Thyroid gland (tissue), 4 donors: ENCODE data around the gene DNM1L. TPM values are rescaled to one million over a fixed set of nuclear protein-coding genes. Genes with fewer than 3 reads are reported as not detected.

ENCODE experiments used
- DNase-seq, 2 donors: peaks; one replicate each; pipeline ENCODE4 v3.0.0-alpha.2; 2019
- H3K27ac ChIP-seq, 3 donors: fragments of 200-600 bp; sonication (generic); 1 replicate in 2 of 3; 2 replicates in 1 of 3; pipeline ENCODE4 v1.5.1; 2016 to 2019; ENCODE audit warnings: mild to moderate bottlenecking in 1 of 3, moderate library complexity in 1 of 3
- H3K27me3 ChIP-seq: fragments of 200-600 bp; sonication (generic); one replicate; pipeline ENCODE4 v1.5.1; 2019
- H3K36me3 ChIP-seq, 2 donors: fragments of 200-600 bp; sonication (generic); one replicate each; pipeline ENCODE4 v1.5.1; 2016 to 2019
- H3K4me1 ChIP-seq, 2 donors: fragments of 200-600 bp; sonication (generic); one replicate each; pipeline ENCODE4 v1.5.1; 2017 to 2019
- H3K4me3 ChIP-seq, 3 donors: fragments of 200-600 bp; sonication (generic); replicated peaks in 1 of 3; 1 replicate in 2 of 3; 2 replicates in 1 of 3; pipeline ENCODE4 v1.5.1; 2016; ENCODE audit warnings: mild to moderate bottlenecking in 1 of 3
- H3K9me3 ChIP-seq: fragments of 200-600 bp; sonication (generic); one replicate; pipeline ENCODE4 v1.5.1; 2017
- POLR2A ChIP-seq, 2 donors: fragments of 450-650 bp; IDR thresholded peaks; one replicate each; pipeline ENCODE4 v1.6.1; 2017; ENCODE audit warnings: antibody characterized with exemption in 2 of 2, mild to moderate bottlenecking in 2 of 2, moderate library complexity in 1 of 2
- WGBS, 2 donors: methylation state at CpG; one replicate each; pipeline ENCODE4 v1.1.5; 2017; 5-methylcytosine and 5-hydroxymethylcytosine counted together
- intact Hi-C: fragments of 100-400 bp; cut with DNase I; formaldehyde crosslinking; loops from one replicate; pipeline ENCODE4 v1.15.1; 2023
- total RNA-seq, 4 donors: library from RNA; depleted of rRNA; stranded (reverse); fragments of >200 nt; gene quantifications; one replicate each; pipeline ENCODE4 v1.2.3, GENCODE V29; 2016
- TF ChIP-seq, protein P1 (sequence below), 6 experiments: fragments of 200-600 bp in 3 of 6; fragments of 450-650 bp in 3 of 6; sonication (generic) in 3 of 6; IDR thresholded peaks; one replicate each; pipeline ENCODE4 v1.5.1; 2016 to 2019; ENCODE audit warnings: antibody characterized with exemption in 6 of 6, mild to moderate bottlenecking in 2 of 6, inconsistent platforms in 1 of 6, moderate library complexity in 1 of 6

DNM1L gene
- total RNA-seq, 4 donors from 2014 or later, result 49.7 to 93.7 (median 56.8) TPM

DNA sequence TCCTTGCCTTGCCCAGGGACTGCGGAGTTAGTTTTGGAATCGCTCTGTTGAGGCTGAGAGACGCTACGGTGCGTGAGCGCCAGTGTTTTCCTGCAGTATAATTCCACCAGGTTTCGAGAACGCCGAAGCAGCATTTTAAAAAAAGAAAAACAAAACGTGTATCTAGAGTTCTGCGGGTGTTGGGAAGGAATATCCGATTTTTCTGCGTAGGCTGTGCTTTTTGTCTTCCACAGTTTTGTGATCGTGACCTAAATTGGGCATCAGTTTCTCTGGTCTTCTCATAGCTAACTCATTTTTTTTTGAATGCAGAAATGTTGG, 778 bp downstream of the DNM1L start:
- WGBS, 2 donors, result 0% methylated on average over 14 of the region's 14 CpGs
- Histone ChIP-seq H3K27ac (peak overlapping the region; percentile 84 to 93 (median 88)), H3K4me1 (peaks cover 4 to 12% of the 10 kb centered on the region in 2 donors), H3K4me3 (peak overlapping the region; percentile 45 to 80 (median 48)), H3K27me3 (no peaks in the 10 kb centered on the region), H3K9me3 (no peaks in the 10 kb centered on the region), H3K36me3 (no peaks in the 10 kb centered on the region)
- TF ChIP-seq, protein P1, sequence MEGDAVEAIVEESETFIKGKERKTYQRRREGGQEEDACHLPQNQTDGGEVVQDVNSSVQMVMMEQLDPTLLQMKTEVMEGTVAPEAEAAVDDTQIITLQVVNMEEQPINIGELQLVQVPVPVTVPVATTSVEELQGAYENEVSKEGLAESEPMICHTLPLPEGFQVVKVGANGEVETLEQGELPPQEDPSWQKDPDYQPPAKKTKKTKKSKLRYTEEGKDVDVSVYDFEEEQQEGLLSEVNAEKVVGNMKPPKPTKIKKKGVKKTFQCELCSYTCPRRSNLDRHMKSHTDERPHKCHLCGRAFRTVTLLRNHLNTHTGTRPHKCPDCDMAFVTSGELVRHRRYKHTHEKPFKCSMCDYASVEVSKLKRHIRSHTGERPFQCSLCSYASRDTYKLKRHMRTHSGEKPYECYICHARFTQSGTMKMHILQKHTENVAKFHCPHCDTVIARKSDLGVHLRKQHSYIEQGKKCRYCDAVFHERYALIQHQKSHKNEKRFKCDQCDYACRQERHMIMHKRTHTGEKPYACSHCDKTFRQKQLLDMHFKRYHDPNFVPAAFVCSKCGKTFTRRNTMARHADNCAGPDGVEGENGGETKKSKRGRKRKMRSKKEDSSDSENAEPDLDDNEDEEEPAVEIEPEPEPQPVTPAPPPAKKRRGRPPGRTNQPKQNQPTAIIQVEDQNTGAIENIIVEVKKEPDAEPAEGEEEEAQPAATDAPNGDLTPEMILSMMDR (IDR thresholded peaks at IDR 0.05), result no peak
- TF ChIP-seq POLR2A (IDR thresholded peaks at IDR 0.05), result no peak
- no peak for DNase-seq
- intact Hi-C loops, result no loop called here

DNA sequence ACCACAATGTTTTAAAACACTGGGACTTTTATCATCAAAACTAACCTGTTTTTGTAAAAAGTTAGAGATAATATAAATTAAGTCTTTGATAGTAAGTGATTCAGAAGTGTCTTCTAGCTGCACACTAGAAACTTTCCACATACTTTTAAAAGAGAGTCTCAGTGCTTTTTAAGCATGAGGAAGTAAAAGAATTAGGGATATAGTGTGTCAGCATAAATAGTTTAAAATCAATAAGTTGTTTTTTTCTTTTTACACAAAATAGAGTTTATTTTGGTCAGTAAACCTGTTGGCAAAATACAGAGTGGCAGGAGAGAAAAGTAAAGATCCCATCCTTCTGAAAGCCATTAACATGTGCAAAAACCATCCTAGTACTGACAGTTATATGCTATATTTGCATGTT, 1.7 kb downstream of the DNM1L start:
- intact Hi-C loops, result no loop called here
- no peaks in the 10 kb centered on the region for H3K36me3 ChIP-seq
- no peaks in the 10 kb centered on the region for H3K27me3 ChIP-seq
- H3K4me3 ChIP-seq, result no peak overlapping the region
- H3K9me3 ChIP-seq, result no peaks in the 10 kb centered on the region
- peaks cover 4 to 12% of the 10 kb centered on the region in 2 donors for H3K4me1 ChIP-seq
- no peak for DNase-seq
- TF ChIP-seq POLR2A (IDR thresholded peaks at IDR 0.05), result no peak
- TF ChIP-seq, protein P1 (IDR thresholded peaks at IDR 0.05), result no peak
- H3K27ac ChIP-seq, result peak overlapping the region in 1 of 3 donors; percentile 93

DNA sequence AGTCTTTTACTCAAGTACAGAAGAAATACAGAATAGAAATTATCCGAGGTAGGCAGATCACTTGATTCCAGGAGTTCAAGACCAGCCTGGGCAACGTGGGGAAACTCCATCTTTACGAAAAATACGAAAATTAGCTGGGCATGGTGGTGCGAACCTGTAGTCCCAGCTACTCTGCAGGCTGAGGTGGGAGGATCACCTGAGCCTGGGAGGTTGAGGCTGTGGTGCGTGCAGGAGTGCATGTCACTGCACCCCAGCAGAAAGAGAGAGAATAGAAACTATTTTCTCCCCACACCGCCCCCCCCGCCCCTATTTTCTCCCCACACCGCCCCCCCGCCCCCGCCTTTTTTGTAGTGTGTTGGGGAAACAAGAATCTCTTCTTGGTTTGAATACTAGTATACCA, 2.2 kb downstream of the DNM1L start:
- Histone ChIP-seq H3K4me3 (no peak overlapping the region), H3K27me3 (no peaks in the 10 kb centered on the region), H3K36me3 (no peaks in the 10 kb centered on the region), H3K9me3 (no peaks in the 10 kb centered on the region), H3K4me1 (peaks cover 4 to 12% of the 10 kb centered on the region in 2 donors), H3K27ac (no peak overlapping the region)
- intact Hi-C loops, result no loop called here
- WGBS, 2 donors, result 88 to 94% methylated on average over 8 to 11 of the region's 11 CpGs
- TF ChIP-seq, protein P1 (IDR thresholded peaks at IDR 0.05), result no peak
- no peak for TF ChIP-seq POLR2A (IDR thresholded peaks at IDR 0.05)
- no peak for DNase-seq

DNA sequence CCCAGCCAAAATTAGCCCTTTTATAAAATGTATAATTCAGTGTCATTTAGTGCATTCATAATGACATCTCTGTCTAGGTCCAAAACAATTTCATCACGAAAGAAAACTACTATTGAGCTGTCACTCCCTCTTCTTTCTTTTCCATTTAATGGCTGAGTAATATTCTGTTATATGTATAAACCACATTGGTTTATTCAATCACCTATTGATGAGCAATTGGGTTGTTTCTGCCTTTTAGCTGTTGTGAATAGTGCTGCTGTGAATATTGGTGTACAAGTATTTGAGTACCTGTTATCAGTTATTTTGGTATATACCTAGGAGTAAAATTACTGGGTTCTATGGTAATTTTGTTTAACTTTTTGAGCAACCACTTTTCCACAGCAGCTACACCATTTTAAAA, 7.2 kb downstream of the DNM1L start:
- Histone ChIP-seq H3K27ac (no peak overlapping the region), H3K9me3 (no peaks in the 10 kb centered on the region), H3K4me1 (no peaks in the 10 kb centered on the region), H3K27me3 (no peaks in the 10 kb centered on the region), H3K4me3 (no peak overlapping the region), H3K36me3 (no peaks in the 10 kb centered on the region)
- WGBS, 2 donors, result 44 to 95% methylated on average over 1 of the region's 1 CpG
- no peak for DNase-seq
- TF ChIP-seq, protein P1 (IDR thresholded peaks at IDR 0.05), result no peak
- TF ChIP-seq POLR2A (IDR thresholded peaks at IDR 0.05), result no peak
- intact Hi-C loops, result no loop called here

DNA sequence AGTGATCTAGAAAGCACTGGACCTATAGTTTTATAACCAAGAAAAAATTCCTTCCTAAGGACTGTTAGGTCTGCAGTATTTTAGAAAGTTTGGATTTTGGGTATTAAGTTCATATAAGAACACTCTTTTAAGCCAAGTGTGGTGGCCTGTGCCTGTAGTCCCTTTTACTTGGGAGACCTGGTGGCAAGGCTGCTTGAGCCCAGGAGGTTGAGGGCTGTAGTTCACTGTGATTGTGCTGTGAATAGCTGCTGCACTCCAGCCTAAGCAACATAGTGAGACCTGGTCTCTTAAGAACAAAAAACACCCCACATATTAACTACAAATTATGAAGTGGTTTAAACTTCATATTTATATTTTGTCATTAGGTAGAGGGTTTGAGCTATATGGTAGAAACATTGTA, 9.7 kb downstream of the DNM1L start:
- TF ChIP-seq, protein P1 (IDR thresholded peaks at IDR 0.05), result no peak
- no peak for TF ChIP-seq POLR2A (IDR thresholded peaks at IDR 0.05)
- H3K4me1 ChIP-seq, result no peaks in the 10 kb centered on the region
- no peaks in the 10 kb centered on the region for H3K27me3 ChIP-seq
- intact Hi-C loops, result no loop called here
- H3K9me3 ChIP-seq, result no peaks in the 10 kb centered on the region
- H3K4me3 ChIP-seq, result no peak overlapping the region
- DNase-seq, result no peak
- no peak overlapping the region for H3K27ac ChIP-seq
- no peaks in the 10 kb centered on the region for H3K36me3 ChIP-seq
